Naive thymus-derived CD4-positive, alpha-beta T cell (primary cell): Measurements from ENCODE around the gene ZNF91. TPM values are rescaled to one million over a fixed set of nuclear protein-coding genes. Genes with fewer than 3 reads are reported as not detected.
A peak's percentile ranks its signal among the peaks of the same experiment; 100 is the strongest.

Experiments
- ATAC-seq: fragments of 150-1000 bp; cut with Tn5 transposase; 2 replicates; pipeline ENCODE4 v1.10.0; 2021; ENCODE audit warnings: mild to moderate bottlenecking, moderate library complexity
- CTCF ChIA-PET: fragments of 350-600 bp; sonication (Branson Sonifier 250); formaldehyde crosslinking; loops from one replicate; lab custom pipeline; 2021; ENCODE audit warnings: antibody characterized with exemption; lab: Charles Lee
- POLR2A ChIA-PET: fragments of 350-600 bp; sonication (Branson Sonifier 250); formaldehyde crosslinking; loops from one replicate; lab custom pipeline; 2021; ENCODE audit warnings: antibody characterized with exemption, inconsistent platforms; lab: Charles Lee
- DNase-seq, 9 donors: peaks; one replicate each; pipeline versions ENCODE4 v3.0.0 to v3.0.0-alpha.2; 2020 to 2022; ENCODE audit warnings: mixed read lengths in 1 of 9
- H3K27ac ChIP-seq: one replicate; pipeline ENCODE4 v1.7.0; 2013; ENCODE audit warnings: mild to moderate bottlenecking, low read depth, low read length, moderate library complexity
- H3K27me3 ChIP-seq, 2 donors: one replicate each; pipeline ENCODE4 v1.7.0; 2013; ENCODE audit warnings: low read length in 2 of 2, mild to moderate bottlenecking in 2 of 2, moderate library complexity in 2 of 2; ENCODE audit not compliant: control insufficient read depth in 2 of 2, insufficient read depth in 2 of 2
- H3K36me3 ChIP-seq, 3 experiments: 1 replicate in 2 of 3; 2 replicates in 1 of 3; pipeline ENCODE4 v1.7.0; 2013; ENCODE audit warnings: low read length in 3 of 3, mild to moderate bottlenecking in 3 of 3, moderate library complexity in 1 of 3; ENCODE audit not compliant: insufficient read depth in 3 of 3, control insufficient read depth in 2 of 3
- H3K4me1 ChIP-seq, 2 donors: one replicate each; pipeline ENCODE4 v1.7.0; 2013; ENCODE audit warnings: low read length in 2 of 2, mild to moderate bottlenecking in 2 of 2, moderate library complexity in 1 of 2; ENCODE audit not compliant: control insufficient read depth in 2 of 2, insufficient read depth in 2 of 2
- H3K4me3 ChIP-seq: 2 replicates; pipeline ENCODE4 v1.7.0; 2013; ENCODE audit warnings: mild to moderate bottlenecking, low read length
- H3K9me3 ChIP-seq, 3 experiments: 1 replicate in 2 of 3; 2 replicates in 1 of 3; pipeline ENCODE4 v1.7.0; 2013; ENCODE audit warnings: low read length in 3 of 3; ENCODE audit not compliant: control insufficient read depth in 2 of 3
- H3K27ac Mint-ChIP-seq, 9 donors: one replicate each; pipeline ENCODE4 v1.8.0; 2020 to 2022; ENCODE audit warnings: mixed read lengths in 9 of 9, mild to moderate bottlenecking in 8 of 9, moderate library complexity in 5 of 9, inconsistent platforms in 2 of 9
- H3K27me3 Mint-ChIP-seq, 5 donors: one replicate each; pipeline ENCODE4 v1.8.0; 2021 to 2022; ENCODE audit warnings: mixed read lengths in 5 of 5, mild to moderate bottlenecking in 1 of 5
- H3K36me3 Mint-ChIP-seq, 5 donors: one replicate each; pipeline ENCODE4 v1.8.0; 2020 to 2022; ENCODE audit warnings: mixed read lengths in 5 of 5, mild to moderate bottlenecking in 3 of 5, inconsistent platforms in 1 of 5
- H3K4me1 Mint-ChIP-seq, 7 donors: one replicate each; pipeline ENCODE4 v1.8.0; 2020 to 2022; ENCODE audit warnings: mixed read lengths in 7 of 7, mild to moderate bottlenecking in 3 of 7, inconsistent platforms in 1 of 7
- H3K4me3 Mint-ChIP-seq, 10 donors: one replicate each; pipeline ENCODE4 v1.8.0; 2020 to 2022; ENCODE audit warnings: mild to moderate bottlenecking in 10 of 10, mixed read lengths in 10 of 10, moderate library complexity in 6 of 10, inconsistent platforms in 2 of 10
- H3K9me3 Mint-ChIP-seq, 11 donors: one replicate each; pipeline ENCODE4 v1.8.0; 2020 to 2022; ENCODE audit warnings: mixed read lengths in 11 of 11, mild to moderate bottlenecking in 4 of 11, inconsistent platforms in 1 of 11, moderate library complexity in 1 of 11
- intact Hi-C, 2 donors: fragments of 100-400 bp; cut with micrococcal nuclease; formaldehyde crosslinking; loops; one replicate each; pipeline ENCODE4 v1.15.1; 2023
- polyA plus RNA-seq, 2 donors: library from polyadenylated mRNA; unstranded; fragments of 300-500 nt; fragmentation: Illumina TruSeq; gene quantifications; one replicate each; pipeline ENCODE4 v1.2.3, GENCODE V29; 2021
- total RNA-seq, 6 experiments: library from RNA in 5 of 6; stranded (reverse) in 5 of 6; gene quantifications; 1 replicate in 5 of 6; 2 replicates in 1 of 6; pipeline ENCODE4 v1.2.3 and lab custom pipeline; 2021 to 2026

The ZNF91 gene
- 100 to 1,000 TPM in 2 of 5 experiments, 10 to 100 TPM in 3; 40.5 to 165 (median 90.6) TPM for total RNA-seq
- polyA plus RNA-seq: 10 to 100 TPM; 55.8 to 56.7 TPM
- 280 reads per million, percentile 96 among the genes with 10 or more reads in this experiment for total RNA-seq (lab: John Stamatoyannopoulos, UW)

- intact Hi-C loops: loop anchor here (1.0 to 10.0 kb wide), 11 partner anchors 121 to 1560 kb away; partner anchors contain the start of genes ZNF675 (in 2 of the 2), ZNF724 (in 2 of the 2), ZNF43 (in 1 of the 2) and ZNF492 (in 1 of the 2)
- Histone ChIP-seq H3K27me3 (no peaks in the 10 kb centered on the region), H3K4me1 (peaks cover 12% of the 10 kb centered on the region in 2 donors), H3K36me3 (peaks cover 0 to 6% (median 0%) of the 10 kb centered on the region in 3 experiments), H3K27ac (peak within 1 kb of the TSS; percentile 96), H3K4me3 (peak within 1 kb of the TSS; percentile 96), H3K9me3 (peaks cover 0 to 2% (median 0%) of the 10 kb centered on the region in 3 experiments)
- H3K27ac Mint-ChIP-seq: peak within 1 kb of the TSS; percentile 94 to 99 (median 98)
- ChIA-PET CTCF (interaction anchor here (0.6 to 1.4 kb wide), 3 partner anchors 121 to 364 kb away, joined by 3 to 4 read pairs (median 3); no protein-coding TSS in a partner anchor), POLR2A (interaction anchor here (0.6 to 4.3 kb wide), 20 partner anchors 9 to 1890 kb away, joined by 3 to 29 read pairs (median 4); partner anchors contain the start of genes ZNF254, ZNF429, ZNF675 and ZNF681)
- peak within 1 kb of the TSS; percentile 96 to 99 (median 98) for H3K4me3 Mint-ChIP-seq
- ATAC-seq: peak; percentile 98
- peaks cover 8 to 41% (median 20%) of the 10 kb centered on the region in 5 donors for H3K36me3 Mint-ChIP-seq
- peaks cover 4 to 43% (median 37%) of the 10 kb centered on the region in 7 donors for H3K4me1 Mint-ChIP-seq
- DNase-seq: peak; percentile 73 to 96 (median 92)
- H3K27me3 Mint-ChIP-seq: no peaks in the 10 kb centered on the region
- peaks cover 0 to 16% (median 10%) of the 10 kb centered on the region in 11 donors for H3K9me3 Mint-ChIP-seq
These were observed at the start of gene ZNF91 for GRCh38 chr19:23395041-23395721. ZNF91 (minus strand) TSS chr19:23395471; CDS start chr19:23395354, 117 bp downstream.

- H3K4me3 Mint-ChIP-seq: no peak overlapping the region
- peaks cover 0 to 11% (median 4%) of the 10 kb centered on the region in 5 donors for H3K36me3 Mint-ChIP-seq
- no peak overlapping the region for H3K27ac Mint-ChIP-seq
- no peak overlapping the region for H3K4me3 ChIP-seq
- ChIA-PET POLR2A (no interaction called here), CTCF (interaction anchor here (0.7 kb wide), 1 partner anchor 10 kb away, joined by 3 read pairs; no protein-coding TSS in a partner anchor)
- intact Hi-C loops: no loop called here
- ATAC-seq (no peak), DNase-seq (no peak)
- peaks cover 0 to 5% (median 0%) of the 10 kb centered on the region in 5 donors for H3K27me3 Mint-ChIP-seq
- H3K36me3 ChIP-seq: no peaks in the 10 kb centered on the region
- H3K27me3 ChIP-seq: no peaks in the 10 kb centered on the region
- no peaks in the 10 kb centered on the region for H3K4me1 ChIP-seq
- peaks cover 10 to 82% (median 46%) of the 10 kb centered on the region in 11 donors for H3K9me3 Mint-ChIP-seq
- no peak overlapping the region for H3K27ac ChIP-seq
- H3K4me1 Mint-ChIP-seq: no peaks in the 10 kb centered on the region
- H3K9me3 ChIP-seq: peaks cover 0 to 11% (median 0%) of the 10 kb centered on the region in 3 experiments
These were observed 45.5 kb upstream of the ZNF91 start for GRCh38 chr19:23440791-23441190.

GRCh38 chr19:23440207-23440606 is 44.9 kb upstream of the ZNF91 start:
- Histone ChIP-seq H3K27me3 (no peaks in the 10 kb centered on the region), H3K36me3 (no peaks in the 10 kb centered on the region), H3K9me3 (peaks cover 0 to 11% (median 0%) of the 10 kb centered on the region in 3 experiments), H3K4me3 (no peak overlapping the region), H3K4me1 (no peaks in the 10 kb centered on the region), H3K27ac (no peak overlapping the region)
- peaks cover 0 to 5% (median 0%) of the 10 kb centered on the region in 5 donors for H3K27me3 Mint-ChIP-seq
- intact Hi-C loops: no loop called here
- ChIA-PET POLR2A (no interaction called here), CTCF (interaction anchor here (0.7 kb wide), 1 partner anchor 11 kb away, joined by 3 read pairs; no protein-coding TSS in a partner anchor)
- no peak overlapping the region for H3K27ac Mint-ChIP-seq
- H3K4me3 Mint-ChIP-seq: no peak overlapping the region
- H3K36me3 Mint-ChIP-seq: peaks cover 0 to 11% (median 4%) of the 10 kb centered on the region in 5 donors
- H3K4me1 Mint-ChIP-seq: no peaks in the 10 kb centered on the region
- DNase-seq (no peak), ATAC-seq (no peak)
- H3K9me3 Mint-ChIP-seq: peaks cover 10 to 78% (median 46%) of the 10 kb centered on the region in 11 donors

GRCh38 chr19:23439623-23440022 is 44.4 kb upstream of the ZNF91 start:
- Histone ChIP-seq H3K4me3 (no peak overlapping the region), H3K27ac (no peak overlapping the region), H3K9me3 (peaks cover 0 to 11% (median 0%) of the 10 kb centered on the region in 3 experiments), H3K4me1 (no peaks in the 10 kb centered on the region), H3K36me3 (no peaks in the 10 kb centered on the region), H3K27me3 (no peaks in the 10 kb centered on the region)
- no peak for ATAC-seq
- POLR2A ChIA-PET: no interaction called here
- H3K4me1 Mint-ChIP-seq: no peaks in the 10 kb centered on the region
- peaks cover 13 to 77% (median 49%) of the 10 kb centered on the region in 11 donors for H3K9me3 Mint-ChIP-seq
- H3K27me3 Mint-ChIP-seq: peaks cover 0 to 5% (median 0%) of the 10 kb centered on the region in 5 donors
- DNase-seq: no peak
- CTCF ChIA-PET: no interaction called here
- no peak overlapping the region for H3K4me3 Mint-ChIP-seq
- H3K27ac Mint-ChIP-seq: no peak overlapping the region
- H3K36me3 Mint-ChIP-seq: peaks cover 0 to 14% (median 4%) of the 10 kb centered on the region in 5 donors
- intact Hi-C loops: no loop called here

DNA sequence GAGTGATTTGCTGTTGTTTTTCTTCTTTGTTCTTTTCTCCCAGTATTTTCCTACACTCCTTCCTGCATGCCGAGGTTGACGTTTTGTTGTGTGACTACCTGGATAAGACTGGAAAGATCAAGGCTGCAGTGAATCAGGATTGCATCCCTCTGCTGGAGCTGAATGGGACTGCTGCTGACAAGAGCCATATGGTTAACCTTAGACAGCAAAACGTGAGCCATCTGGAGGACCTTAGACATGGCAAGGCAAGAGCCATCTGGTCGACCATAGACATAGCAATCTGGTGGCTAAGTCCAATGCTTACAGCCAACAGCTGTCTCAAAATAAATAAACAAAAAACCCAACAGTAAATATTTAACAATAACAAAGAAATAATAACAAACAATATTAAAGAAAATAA is 42.6 kb upstream of the ZNF91 start:
- Histone ChIP-seq H3K4me3 (no peak overlapping the region), H3K27me3 (no peaks in the 10 kb centered on the region), H3K4me1 (no peaks in the 10 kb centered on the region), H3K9me3 (peaks cover 0 to 11% (median 0%) of the 10 kb centered on the region in 3 experiments), H3K27ac (no peak overlapping the region), H3K36me3 (no peaks in the 10 kb centered on the region)
- ChIA-PET POLR2A (no interaction called here), CTCF (no interaction called here)
- no peak for DNase-seq
- H3K36me3 Mint-ChIP-seq: peaks cover 0 to 17% (median 4%) of the 10 kb centered on the region in 5 donors
- no peak overlapping the region for H3K4me3 Mint-ChIP-seq
- peaks cover 21 to 86% (median 52%) of the 10 kb centered on the region in 11 donors for H3K9me3 Mint-ChIP-seq
- no peaks in the 10 kb centered on the region for H3K4me1 Mint-ChIP-seq
- no peak overlapping the region for H3K27ac Mint-ChIP-seq
- no peaks in the 10 kb centered on the region for H3K27me3 Mint-ChIP-seq
- no peak for ATAC-seq
- intact Hi-C loops: no loop called here

- Mint-ChIP-seq H3K27ac (no peak overlapping the region), H3K27me3 (no peaks in the 10 kb centered on the region), H3K9me3 (peaks cover 21 to 80% (median 52%) of the 10 kb centered on the region in 11 donors), H3K36me3 (peaks cover 0 to 17% (median 4%) of the 10 kb centered on the region in 5 donors), H3K4me1 (no peaks in the 10 kb centered on the region), H3K4me3 (no peak overlapping the region)
- ChIA-PET CTCF (no interaction called here), POLR2A (interaction anchor here (0.7 kb wide), 1 partner anchor 42 kb away, joined by 4 read pairs; the partner anchor contains the start of gene ZNF91)
- Histone ChIP-seq H3K4me1 (no peaks in the 10 kb centered on the region), H3K27ac (no peak overlapping the region), H3K27me3 (no peaks in the 10 kb centered on the region), H3K36me3 (no peaks in the 10 kb centered on the region), H3K9me3 (peaks cover 0 to 11% (median 0%) of the 10 kb centered on the region in 3 experiments), H3K4me3 (no peak overlapping the region)
- no peak for DNase-seq
- intact Hi-C loops: no loop called here
- no peak for ATAC-seq
These were observed 41.7 kb upstream of the ZNF91 start for GRCh38 chr19:23436944-23437343.
